Heart right ventricle (tissue), 16 donors: Measurements from ENCODE around the gene LRCH4. TPM values are rescaled to one million over a fixed set of nuclear protein-coding genes. Genes with fewer than 3 reads are reported as not detected.
A peak's percentile ranks its signal among the peaks of the same experiment; 100 is the strongest.
"Not testable (repeated sequence)": the region's sequence is repeated elsewhere in the genome, so short reads cannot be mapped to it uniquely, and the experiment has no call there.

ENCODE experiments used
- ATAC-seq, 8 donors: fragments of 200-7000 bp; cut with Tn5 transposase; one replicate each; pipeline ENCODE4 v1.9.1; 2020; ENCODE audit warnings: mild to moderate bottlenecking in 8 of 8, moderate library complexity in 8 of 8, moderate number of reproducible peaks in 1 of 8
- DNase-seq, 2 donors: peaks; one replicate each; pipeline ENCODE4 v3.0.0-alpha.2; 2020
- H3K27ac ChIP-seq, 10 donors: fragments of 200-600 bp; sonication (generic) in 2 of 10; one replicate each; pipeline versions ENCODE4 v1.5.0 to v1.8.0; 2020 to 2022; ENCODE audit warnings: mild to moderate bottlenecking in 3 of 10
- H3K27me3 ChIP-seq, 7 donors: fragments of 200-600 bp; one replicate each; pipeline ENCODE4 v1.8.0; 2021 to 2022; ENCODE audit warnings: mild to moderate bottlenecking in 2 of 7
- H3K36me3 ChIP-seq, 9 donors: fragments of 200-600 bp; sonication (generic) in 1 of 9; one replicate each; pipeline versions ENCODE4 v1.5.0 to v1.8.0; 2020 to 2022; ENCODE audit warnings: mild to moderate bottlenecking in 2 of 9
- H3K4me1 ChIP-seq, 9 donors: fragments of 200-600 bp; sonication (generic) in 1 of 9; one replicate each; pipeline versions ENCODE4 v1.5.0 to v1.8.0; 2020 to 2022; ENCODE audit warnings: mild to moderate bottlenecking in 4 of 9
- H3K4me3 ChIP-seq, 10 donors: fragments of 200-600 bp; sonication (generic) in 2 of 10; one replicate each; pipeline versions ENCODE4 v1.5.0 to v1.8.0; 2020 to 2022; ENCODE audit warnings: mild to moderate bottlenecking in 7 of 10, moderate library complexity in 2 of 10
- H3K9me3 ChIP-seq, 11 donors: fragments of 200-600 bp in 10 of 11; sonication (generic) in 2 of 11; one replicate each; pipeline versions ENCODE4 v1.5.0 to v1.8.0; 2013 to 2022; ENCODE audit warnings: mild to moderate bottlenecking in 2 of 11, control low read depth in 1 of 11, moderate library complexity in 1 of 11
- WGBS, 2 donors: extraction: QIAGEN DNeasy Blood & Tissue Kit; methylation state at CpG; one replicate each; pipeline ENCODE4 v1.1.7; 2013; ENCODE audit warnings: inconsistent platforms in 1 of 2; 5-methylcytosine and 5-hydroxymethylcytosine counted together
- intact Hi-C, 10 donors: fragments of 100-400 bp; cut with DNase I; formaldehyde crosslinking; loops; one replicate each; pipeline versions ENCODE4 v1.11.1 to v1.14.2; 2022
- polyA plus RNA-seq, 2 donors: library from polyadenylated mRNA; stranded (reverse); fragments of 200-250 nt; gene quantifications; one replicate each; pipeline ENCODE4 v1.2.3, GENCODE V29; 2013
- total RNA-seq, 10 donors: library from RNA; stranded (reverse); fragmentation: NEBNext Ultra II Directional in 3 of 10; extraction: Animal tissue kit (Norgen Biotek cat#: 25700) in 3 of 10; gene quantifications; one replicate each; pipeline versions ENCODE4 v1.2.1 to v1.2.4, GENCODE V29; 2021 to 2023
- TF ChIP-seq, protein P1 (sequence below), 9 donors: fragments of 200-600 bp; sonication (generic) in 2 of 9; IDR thresholded peaks; one replicate each; pipeline versions ENCODE4 v1.5.0 to v1.8.0; 2021 to 2022; ENCODE audit warnings: antibody characterized with exemption in 9 of 9, mild to moderate bottlenecking in 5 of 9, moderate library complexity in 1 of 9
- donor health status: Arrhythmogenic right ventricular cardiomyopathy.
- donor health status: ischemic (EF 13 %, LVEDD 7.1; RV severe dilation, severe dysfunction).
- donor health status: healthy with polysubstance abuse.
- donor health status: DM: no; HTN: yes; CAD: no.
- donor health status: DM: no; HTN: no; CAD: no.
- donor health status: ischemic (EF 25% LVEDD 6.9; RV normal size, moderate dysfunction).
- donor health status: ischemic (EF 25% LVEDD 5.7; RV mildly dilated, moderate dysfunction).
- donor health status: healthy.
- donor health status: DM: yes; HTN: yes; CAD: no.
- donor health status: Ischemic cardiomyopathy.
- donor health status: ischemic (EF 35%, LVEDD 5.7; RV mildly dilated, moderate dysfunction).
- donor health status: nonischemic (EF 11% LVEDD 7.7; RV severe dilation, severe dysfunction).
- donor health status: DM: yes; HTN: yes; CAD: no.
- donor health status: PGD.
- donor health status: ischemic (EF 29% LVEDD 5.4; RV normal size, mild dysfunction).
- donor health status: nonischemic (EF 23%, LVEDD 6.1; RV moderate dilation, normal function).

The LRCH4 gene
- total and polyA plus RNA-seq, 12 donors, result 18.4 to 57.6 (median 24.1) TPM

DNA sequence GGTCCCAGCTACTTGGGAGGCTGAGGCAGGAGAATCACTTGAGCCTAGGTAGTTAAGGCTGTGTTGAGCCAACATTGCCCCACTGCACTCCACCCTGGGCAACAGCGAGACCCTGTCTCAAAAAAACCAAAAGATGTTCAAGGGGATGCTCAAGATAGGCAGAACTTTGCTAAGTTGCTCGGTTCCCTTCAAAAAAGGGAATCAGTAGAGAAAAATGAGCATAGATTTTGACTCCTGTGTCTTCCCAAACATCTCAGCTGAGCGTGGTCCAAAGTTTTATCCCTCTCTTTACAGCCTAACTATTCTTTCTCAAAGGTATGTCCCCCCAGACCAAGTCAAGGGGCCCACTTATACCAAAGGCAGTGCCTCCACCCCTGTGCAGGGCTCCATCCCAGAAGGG is 32.9 kb downstream of the LRCH4 start:
- DNase-seq (no peak), ATAC-seq (no peak)
- WGBS, 2 donors, result 96 to 100% methylated on average over 3 of the region's 3 CpGs
- Histone ChIP-seq H3K27ac (no peak overlapping the region), H3K27me3 (no peaks in the 10 kb centered on the region), H3K36me3 (peaks cover 0 to 91% (median 19%) of the 10 kb centered on the region in 9 donors), H3K4me3 (no peak overlapping the region), H3K9me3 (no peaks in the 10 kb centered on the region), H3K4me1 (peaks cover 3 to 31% (median 9%) of the 10 kb centered on the region in 9 donors)
- TF ChIP-seq, protein P1, sequence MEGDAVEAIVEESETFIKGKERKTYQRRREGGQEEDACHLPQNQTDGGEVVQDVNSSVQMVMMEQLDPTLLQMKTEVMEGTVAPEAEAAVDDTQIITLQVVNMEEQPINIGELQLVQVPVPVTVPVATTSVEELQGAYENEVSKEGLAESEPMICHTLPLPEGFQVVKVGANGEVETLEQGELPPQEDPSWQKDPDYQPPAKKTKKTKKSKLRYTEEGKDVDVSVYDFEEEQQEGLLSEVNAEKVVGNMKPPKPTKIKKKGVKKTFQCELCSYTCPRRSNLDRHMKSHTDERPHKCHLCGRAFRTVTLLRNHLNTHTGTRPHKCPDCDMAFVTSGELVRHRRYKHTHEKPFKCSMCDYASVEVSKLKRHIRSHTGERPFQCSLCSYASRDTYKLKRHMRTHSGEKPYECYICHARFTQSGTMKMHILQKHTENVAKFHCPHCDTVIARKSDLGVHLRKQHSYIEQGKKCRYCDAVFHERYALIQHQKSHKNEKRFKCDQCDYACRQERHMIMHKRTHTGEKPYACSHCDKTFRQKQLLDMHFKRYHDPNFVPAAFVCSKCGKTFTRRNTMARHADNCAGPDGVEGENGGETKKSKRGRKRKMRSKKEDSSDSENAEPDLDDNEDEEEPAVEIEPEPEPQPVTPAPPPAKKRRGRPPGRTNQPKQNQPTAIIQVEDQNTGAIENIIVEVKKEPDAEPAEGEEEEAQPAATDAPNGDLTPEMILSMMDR (IDR thresholded peaks at IDR 0.05), result no peak
- intact Hi-C loops, result no loop called here

DNA sequence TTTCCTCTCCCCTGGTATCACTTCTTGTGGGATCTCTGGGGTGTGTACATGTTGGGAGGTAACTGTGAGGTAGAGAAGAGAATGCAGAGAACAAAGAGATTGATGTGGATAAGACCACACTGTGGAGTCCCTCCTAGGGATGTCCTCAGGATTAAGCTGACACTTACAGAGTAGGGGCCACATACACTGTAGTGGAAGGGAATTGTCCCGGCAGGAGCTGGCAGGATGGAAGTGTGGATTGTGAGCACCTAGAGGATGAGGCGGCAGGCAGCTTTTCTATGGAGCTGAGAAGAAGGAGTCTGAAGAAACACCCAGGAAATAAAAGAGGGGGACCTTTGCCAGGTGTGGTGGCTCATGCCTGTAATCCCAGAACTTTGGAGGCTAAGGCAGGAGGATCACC is 33.4 kb downstream of the LRCH4 start:
- peaks cover 8 to 36% (median 14%) of the 10 kb centered on the region in 9 donors for H3K4me1 ChIP-seq
- intact Hi-C loops, result no loop called here
- no peak overlapping the region for H3K4me3 ChIP-seq
- H3K36me3 ChIP-seq, result peaks cover 0 to 86% (median 19%) of the 10 kb centered on the region in 9 donors
- no peaks in the 10 kb centered on the region for H3K9me3 ChIP-seq
- TF ChIP-seq, protein P1 (IDR thresholded peaks at IDR 0.05), result no peak
- ATAC-seq, result no peak
- no peaks in the 10 kb centered on the region for H3K27me3 ChIP-seq
- 98 to 100% methylated on average over 2 of the region's 2 CpGs for WGBS, 2 donors
- no peak overlapping the region for H3K27ac ChIP-seq
- no peak for DNase-seq

DNA sequence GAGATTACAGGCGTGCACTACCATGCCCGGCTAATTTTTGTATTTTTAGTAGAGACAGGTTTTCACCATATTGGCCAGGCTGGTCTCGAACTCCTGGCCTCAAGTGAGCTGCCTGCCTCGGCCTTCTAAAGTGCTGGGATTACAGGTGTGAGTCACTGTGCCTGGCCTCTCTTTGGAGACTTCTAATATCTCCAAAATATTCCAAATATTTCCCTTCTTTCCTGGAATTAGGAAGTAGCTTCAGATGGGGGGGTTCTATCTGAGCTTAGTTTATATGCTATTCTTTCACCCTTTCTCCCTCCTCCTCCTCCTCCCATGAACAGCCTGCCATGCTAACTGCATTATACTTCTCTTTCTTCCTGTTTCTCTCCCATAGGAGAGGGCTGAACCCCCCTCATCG is 37.5 kb downstream of the LRCH4 start:
- WGBS, 2 donors, result 72 to 77% methylated on average over 5 of the region's 5 CpGs
- not testable (repeated sequence) for H3K4me3 ChIP-seq, H3K9me3 ChIP-seq, H3K27me3 ChIP-seq, DNase-seq, ATAC-seq
- Histone ChIP-seq H3K4me1 (peaks cover 23 to 72% (median 52%) of the 10 kb centered on the region in 9 donors), H3K27ac (peak overlapping the region; percentile 63 to 94 (median 88)), H3K36me3 (peaks cover 0 to 46% (median 8%) of the 10 kb centered on the region in 9 donors)
- intact Hi-C loops, result loop anchor here in 2 of 10 donors (5.0 kb wide), 2 partner anchors 66 to 71 kb away; partner anchors contain the start of genes NYAP1 (in 1 of the 2) and TSC22D4 (in 1 of the 2)

DNA sequence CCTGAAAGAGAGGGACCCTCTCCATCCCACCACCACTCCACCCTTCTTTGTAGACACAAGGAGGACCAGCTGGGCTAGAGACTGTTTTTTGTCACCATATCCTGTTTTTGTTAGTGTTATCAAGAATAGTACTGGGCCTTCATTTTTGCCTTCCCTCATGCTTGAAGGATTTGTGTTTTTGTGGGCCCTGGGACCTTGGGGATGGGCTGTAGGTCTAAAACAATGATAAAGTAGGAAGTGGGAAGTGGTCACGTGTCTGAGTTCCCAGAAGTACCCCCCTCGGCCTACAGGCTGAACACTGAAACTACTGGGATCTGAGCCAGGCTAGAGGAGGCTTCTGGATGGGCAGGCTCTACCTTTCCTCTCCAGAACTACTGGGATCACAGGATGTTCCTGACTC is 38.1 kb downstream of the LRCH4 start:
- Histone ChIP-seq H3K27ac (peak overlapping the region; percentile 63 to 94 (median 88)), H3K4me3 (no peak overlapping the region), H3K4me1 (peaks cover 23 to 75% (median 52%) of the 10 kb centered on the region in 9 donors), H3K9me3 (no peaks in the 10 kb centered on the region), H3K27me3 (no peaks in the 10 kb centered on the region), H3K36me3 (peaks cover 0 to 40% (median 8%) of the 10 kb centered on the region in 9 donors)
- intact Hi-C loops, result loop anchor here in 2 of 10 donors (5.0 kb wide), 2 partner anchors 66 to 71 kb away; partner anchors contain the start of genes NYAP1 (in 1 of the 2) and TSC22D4 (in 1 of the 2)
- DNase-seq, result peak in 1 of 2 donors; percentile 62
- TF ChIP-seq, protein P1 (IDR thresholded peaks at IDR 0.05), result peak in 1 of 9 donors; percentile 12
- peak; percentile 32 to 65 (median 54) for ATAC-seq
- WGBS, 2 donors, result 14 to 15% methylated on average over 2 of the region's 2 CpGs
